ENCODE results near the gene ICE2. TPM values are rescaled to one million over a fixed set of nuclear protein-coding genes. Genes with fewer than 3 reads are reported as not detected.

ICE2 gene, protein sequence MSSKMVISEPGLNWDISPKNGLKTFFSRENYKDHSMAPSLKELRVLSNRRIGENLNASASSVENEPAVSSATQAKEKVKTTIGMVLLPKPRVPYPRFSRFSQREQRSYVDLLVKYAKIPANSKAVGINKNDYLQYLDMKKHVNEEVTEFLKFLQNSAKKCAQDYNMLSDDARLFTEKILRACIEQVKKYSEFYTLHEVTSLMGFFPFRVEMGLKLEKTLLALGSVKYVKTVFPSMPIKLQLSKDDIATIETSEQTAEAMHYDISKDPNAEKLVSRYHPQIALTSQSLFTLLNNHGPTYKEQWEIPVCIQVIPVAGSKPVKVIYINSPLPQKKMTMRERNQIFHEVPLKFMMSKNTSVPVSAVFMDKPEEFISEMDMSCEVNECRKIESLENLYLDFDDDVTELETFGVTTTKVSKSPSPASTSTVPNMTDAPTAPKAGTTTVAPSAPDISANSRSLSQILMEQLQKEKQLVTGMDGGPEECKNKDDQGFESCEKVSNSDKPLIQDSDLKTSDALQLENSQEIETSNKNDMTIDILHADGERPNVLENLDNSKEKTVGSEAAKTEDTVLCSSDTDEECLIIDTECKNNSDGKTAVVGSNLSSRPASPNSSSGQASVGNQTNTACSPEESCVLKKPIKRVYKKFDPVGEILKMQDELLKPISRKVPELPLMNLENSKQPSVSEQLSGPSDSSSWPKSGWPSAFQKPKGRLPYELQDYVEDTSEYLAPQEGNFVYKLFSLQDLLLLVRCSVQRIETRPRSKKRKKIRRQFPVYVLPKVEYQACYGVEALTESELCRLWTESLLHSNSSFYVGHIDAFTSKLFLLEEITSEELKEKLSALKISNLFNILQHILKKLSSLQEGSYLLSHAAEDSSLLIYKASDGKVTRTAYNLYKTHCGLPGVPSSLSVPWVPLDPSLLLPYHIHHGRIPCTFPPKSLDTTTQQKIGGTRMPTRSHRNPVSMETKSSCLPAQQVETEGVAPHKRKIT
- total RNA-seq: 39.5 TPM
- long read RNA-seq, full-length matches to known transcripts: 22 of 38 reads
- long read RNA-seq, partial matches to known transcripts: 4 of 38 reads
- long read RNA-seq, other reads (novel, unspliced or antisense): 12 of 38 reads

DNA sequence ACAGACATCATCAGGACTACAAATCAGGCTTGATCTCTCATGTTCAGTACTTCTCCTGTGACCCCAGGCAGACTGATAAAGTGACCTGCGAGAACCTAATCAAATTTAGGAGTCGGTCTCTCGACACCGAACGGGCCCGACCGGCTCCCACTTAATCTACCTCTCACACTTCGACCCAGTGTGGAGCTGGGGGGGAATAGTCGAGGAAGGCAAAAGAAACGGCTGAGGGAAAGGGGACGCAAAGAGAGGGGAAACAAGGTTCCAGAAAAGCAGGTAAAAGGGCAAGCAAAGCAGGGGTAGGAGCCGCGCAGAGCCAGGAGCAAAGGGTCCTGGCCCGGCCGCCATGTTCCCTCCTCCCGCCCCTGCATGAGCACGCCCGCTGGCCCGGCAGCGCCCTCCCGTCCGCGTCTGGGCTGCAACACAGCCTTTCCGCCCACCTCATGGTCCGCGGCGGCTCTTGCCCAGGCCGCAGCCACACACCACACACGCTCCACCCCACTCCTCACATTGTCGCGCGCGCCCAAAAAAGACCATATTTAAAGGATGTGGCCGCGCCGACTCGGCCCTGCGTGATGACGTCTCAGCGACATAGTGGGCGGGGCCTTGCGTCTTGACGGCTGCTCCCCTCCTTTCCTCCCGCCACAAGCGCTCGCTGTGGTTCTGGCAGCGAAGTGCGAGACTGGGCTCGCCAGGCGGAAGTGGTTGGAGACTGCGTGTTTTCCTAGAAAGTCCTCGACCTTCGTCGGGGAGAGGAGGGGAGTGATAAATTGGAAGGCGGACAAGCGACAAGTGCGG lies at the start of gene ICE2:
Gene ICE2 (minus strand): TSS at position 577 of the 795 bp plus-strand sequence. CDS start 1,165 bp downstream, outside the sequence.
- TF ChIP-seq, protein P1, sequence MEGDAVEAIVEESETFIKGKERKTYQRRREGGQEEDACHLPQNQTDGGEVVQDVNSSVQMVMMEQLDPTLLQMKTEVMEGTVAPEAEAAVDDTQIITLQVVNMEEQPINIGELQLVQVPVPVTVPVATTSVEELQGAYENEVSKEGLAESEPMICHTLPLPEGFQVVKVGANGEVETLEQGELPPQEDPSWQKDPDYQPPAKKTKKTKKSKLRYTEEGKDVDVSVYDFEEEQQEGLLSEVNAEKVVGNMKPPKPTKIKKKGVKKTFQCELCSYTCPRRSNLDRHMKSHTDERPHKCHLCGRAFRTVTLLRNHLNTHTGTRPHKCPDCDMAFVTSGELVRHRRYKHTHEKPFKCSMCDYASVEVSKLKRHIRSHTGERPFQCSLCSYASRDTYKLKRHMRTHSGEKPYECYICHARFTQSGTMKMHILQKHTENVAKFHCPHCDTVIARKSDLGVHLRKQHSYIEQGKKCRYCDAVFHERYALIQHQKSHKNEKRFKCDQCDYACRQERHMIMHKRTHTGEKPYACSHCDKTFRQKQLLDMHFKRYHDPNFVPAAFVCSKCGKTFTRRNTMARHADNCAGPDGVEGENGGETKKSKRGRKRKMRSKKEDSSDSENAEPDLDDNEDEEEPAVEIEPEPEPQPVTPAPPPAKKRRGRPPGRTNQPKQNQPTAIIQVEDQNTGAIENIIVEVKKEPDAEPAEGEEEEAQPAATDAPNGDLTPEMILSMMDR (IDR thresholded peaks at IDR 0.05): no peak
- Histone ChIP-seq H3K36me3 (peaks cover 13% of the 10 kb centered on the region), H3K4me1 (peaks cover 33% of the 10 kb centered on the region), H3K27ac (peak within 1 kb of the TSS; percentile 94), H3K9me3 (no peaks in the 10 kb centered on the region), H3K4me3 (peak within 1 kb of the TSS; percentile 79), H3K27me3 (ENCODE audit: low read depth) (no peaks in the 10 kb centered on the region)
- peak; percentile 99 for ATAC-seq
- intact Hi-C loops (cut with DNase I): no loop called here
- peak; percentile 99 for DNase-seq

DNA sequence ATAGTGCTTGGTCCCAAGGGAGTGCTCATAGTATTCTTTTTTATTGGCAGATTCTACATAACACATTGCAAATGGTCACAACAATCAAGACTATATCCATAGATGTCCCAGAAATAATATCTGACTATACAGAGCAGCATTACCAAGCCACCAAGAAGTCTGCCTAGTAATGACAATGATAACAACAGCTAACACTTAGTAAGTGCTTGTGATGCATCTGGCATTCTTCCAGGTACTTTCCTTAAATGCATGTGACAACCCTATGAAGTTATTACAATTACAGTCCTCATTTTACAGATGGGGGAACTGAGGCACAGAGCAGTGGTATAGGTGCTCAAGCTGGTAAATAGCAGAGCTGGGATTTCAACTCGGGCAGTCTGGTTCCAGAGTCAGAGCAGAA lies 49.6 kb upstream of the ICE2 start:
- H3K36me3 ChIP-seq: peaks cover 7% of the 10 kb centered on the region
- peaks cover 13% of the 10 kb centered on the region for H3K4me1 ChIP-seq
- TF ChIP-seq, protein P1 (IDR thresholded peaks at IDR 0.05): no peak
- no peak overlapping the region for H3K27ac ChIP-seq
- intact Hi-C loops (cut with DNase I): no loop called here
- peak in 1 of 2 donors; percentile 31 for ATAC-seq
- DNase-seq: no peak
- no peak overlapping the region for H3K4me3 ChIP-seq
- no peaks in the 10 kb centered on the region for H3K9me3 ChIP-seq
- no peaks in the 10 kb centered on the region for H3K27me3 ChIP-seq (ENCODE audit: low read depth)

DNA sequence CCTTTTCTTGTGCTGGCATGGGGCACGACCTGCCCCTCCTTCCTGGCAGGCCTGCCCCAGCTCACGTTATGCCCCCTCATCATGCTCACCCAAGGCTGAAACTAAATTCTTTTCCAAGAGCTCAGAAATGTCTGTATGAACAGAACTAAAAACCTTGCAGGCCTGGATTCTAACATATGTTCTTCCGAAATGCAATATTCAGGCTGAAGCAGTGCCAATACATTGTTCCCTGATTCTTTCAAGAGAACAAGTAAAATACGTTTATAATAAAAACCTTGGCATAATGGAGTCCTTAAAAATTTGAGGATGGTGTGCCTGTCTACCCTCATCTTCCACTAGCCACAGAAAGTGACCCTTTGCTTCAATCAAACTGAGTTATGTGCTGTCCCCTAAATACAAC lies 48.5 kb upstream of the ICE2 start:
- no peaks in the 10 kb centered on the region for H3K9me3 ChIP-seq
- TF ChIP-seq, protein P1 (IDR thresholded peaks at IDR 0.05): no peak
- intact Hi-C loops (cut with DNase I): no loop called here
- H3K4me1 ChIP-seq: peaks cover 13% of the 10 kb centered on the region
- ATAC-seq: no peak
- no peaks in the 10 kb centered on the region for H3K27me3 ChIP-seq (ENCODE audit: low read depth)
- DNase-seq: no peak
- H3K36me3 ChIP-seq: peaks cover 7% of the 10 kb centered on the region
- no peak overlapping the region for H3K4me3 ChIP-seq
- H3K27ac ChIP-seq: no peak overlapping the region

DNA sequence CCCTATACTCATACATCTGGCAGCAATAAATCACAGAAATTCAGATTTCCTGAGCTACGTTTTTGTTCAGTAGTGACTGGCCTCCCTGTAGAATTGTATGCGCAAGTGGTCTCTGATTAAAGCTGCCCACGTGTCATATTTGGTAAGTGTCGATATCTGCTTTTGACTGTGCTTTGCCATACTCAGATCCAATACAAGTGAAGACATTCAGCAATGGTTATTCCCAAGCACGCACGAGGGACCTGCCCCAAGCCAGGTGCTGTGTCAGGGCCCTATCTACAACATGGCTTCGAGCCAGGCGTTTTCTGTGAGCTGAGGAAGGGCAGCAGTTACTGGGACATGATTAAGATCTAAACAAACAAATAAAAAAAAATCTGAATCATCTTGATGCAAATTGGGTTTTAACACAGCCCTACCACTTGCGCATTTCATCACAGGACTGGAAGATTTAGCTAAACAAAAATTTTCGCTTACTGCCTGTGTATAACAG lies 47.2 kb upstream of the ICE2 start:
- DNase-seq (no peak), ATAC-seq (no peak)
- TF ChIP-seq, protein P1 (IDR thresholded peaks at IDR 0.05): no peak
- Histone ChIP-seq H3K36me3 (peaks cover 6% of the 10 kb centered on the region), H3K4me3 (no peak overlapping the region), H3K27me3 (ENCODE audit: low read depth) (no peaks in the 10 kb centered on the region), H3K27ac (no peak overlapping the region), H3K9me3 (no peaks in the 10 kb centered on the region), H3K4me1 (peaks cover 13% of the 10 kb centered on the region)
- intact Hi-C loops (cut with DNase I): no loop called here
